ENCODE results near the gene ADGRV1. TPM values are rescaled to one million over a fixed set of nuclear protein-coding genes. Genes with fewer than 3 reads are reported as not detected.

ADGRV1 gene
- polyA plus RNA-seq, 3 donors: 0.18 to 0.33 TPM; not detected in 1

DNA sequence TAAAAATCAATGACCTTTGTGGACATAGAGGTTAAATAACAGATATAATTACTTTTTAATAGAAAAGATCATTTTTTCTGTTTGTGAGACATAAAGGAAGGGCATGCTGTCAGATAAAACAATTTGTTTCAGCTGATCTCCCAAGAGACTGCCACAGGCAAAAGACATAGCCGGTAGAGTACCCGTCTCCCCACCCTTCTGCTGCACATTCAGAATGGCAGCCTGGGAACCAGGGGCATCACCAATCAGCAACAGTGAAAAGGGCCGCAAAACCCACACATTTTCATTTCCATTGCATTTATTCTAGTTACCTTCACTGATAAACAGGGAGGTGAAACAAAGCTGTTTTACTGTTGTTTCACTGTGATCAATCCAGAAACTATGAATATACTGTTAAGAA, 466.9 kb downstream of the ADGRV1 start:
- no peak for DNase-seq
- WGBS (ENCODE audit: insufficient coverage): 91% methylated on average over 2 of the region's 3 CpGs
- Histone ChIP-seq H2AFZ (ENCODE audit: insufficient read depth, low read depth, low read length, poor library complexity, severe bottlenecking) (no peak overlapping the region), H3K4me2 (replicated peaks; ENCODE audit: extremely low read depth, low read length, poor library complexity, severe bottlenecking) (no peak overlapping the region), H3K4me3 (replicated peaks in 1 of 3; ENCODE audit: low read depth in 2 of 3, low read length in 3 of 3) (no peak overlapping the region), H3K9ac (ENCODE audit: insufficient read depth, low read length, poor library complexity, severe bottlenecking) (no peak overlapping the region), H3K4me1 (ENCODE audit: control insufficient read depth in 1 of 2, insufficient read depth in 2 of 2, low read length in 2 of 2) (no peaks in the 10 kb centered on the region), H3K9me3 (replicated peaks in 1 of 2; ENCODE audit: control insufficient read depth in 1 of 2, insufficient read depth in 1 of 2, low read length in 2 of 2) (no peaks in the 10 kb centered on the region), H3K27me3 (ENCODE audit: control insufficient read depth in 2 of 2, insufficient read depth in 2 of 2, low read length in 2 of 2) (no peaks in the 10 kb centered on the region), H4K20me1 (ENCODE audit: insufficient read depth, low read length) (no peaks in the 10 kb centered on the region), H3K27ac (ENCODE audit: low read depth in 1 of 2, low read length in 2 of 2) (no peak overlapping the region), H3K36me3 (replicated peaks in 1 of 2; ENCODE audit: control insufficient read depth in 1 of 2, insufficient read depth in 2 of 2, low read length in 2 of 2) (no peaks in the 10 kb centered on the region), H3K79me2 (ENCODE audit: insufficient read depth, low read length) (no peaks in the 10 kb centered on the region)
- intact Hi-C loops (cut with micrococcal nuclease): no loop called here
- H3K4me1 Mint-ChIP-seq: no peaks in the 10 kb centered on the region
- peaks cover 0 to 1% (median 0%) of the 10 kb centered on the region in 3 donors for H3K27me3 Mint-ChIP-seq (ENCODE audit: low read depth in 3 of 3)
- H3K4me3 Mint-ChIP-seq: no peak overlapping the region
- H3K27ac Mint-ChIP-seq: peak overlapping the region in 1 of 7 donors; percentile 38
- H3K36me3 Mint-ChIP-seq: no peaks in the 10 kb centered on the region
- H3K9me3 Mint-ChIP-seq: no peaks in the 10 kb centered on the region
- TF ChIP-seq, protein P1, sequence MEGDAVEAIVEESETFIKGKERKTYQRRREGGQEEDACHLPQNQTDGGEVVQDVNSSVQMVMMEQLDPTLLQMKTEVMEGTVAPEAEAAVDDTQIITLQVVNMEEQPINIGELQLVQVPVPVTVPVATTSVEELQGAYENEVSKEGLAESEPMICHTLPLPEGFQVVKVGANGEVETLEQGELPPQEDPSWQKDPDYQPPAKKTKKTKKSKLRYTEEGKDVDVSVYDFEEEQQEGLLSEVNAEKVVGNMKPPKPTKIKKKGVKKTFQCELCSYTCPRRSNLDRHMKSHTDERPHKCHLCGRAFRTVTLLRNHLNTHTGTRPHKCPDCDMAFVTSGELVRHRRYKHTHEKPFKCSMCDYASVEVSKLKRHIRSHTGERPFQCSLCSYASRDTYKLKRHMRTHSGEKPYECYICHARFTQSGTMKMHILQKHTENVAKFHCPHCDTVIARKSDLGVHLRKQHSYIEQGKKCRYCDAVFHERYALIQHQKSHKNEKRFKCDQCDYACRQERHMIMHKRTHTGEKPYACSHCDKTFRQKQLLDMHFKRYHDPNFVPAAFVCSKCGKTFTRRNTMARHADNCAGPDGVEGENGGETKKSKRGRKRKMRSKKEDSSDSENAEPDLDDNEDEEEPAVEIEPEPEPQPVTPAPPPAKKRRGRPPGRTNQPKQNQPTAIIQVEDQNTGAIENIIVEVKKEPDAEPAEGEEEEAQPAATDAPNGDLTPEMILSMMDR (IDR thresholded peaks at IDR 0.05): no peak

DNA sequence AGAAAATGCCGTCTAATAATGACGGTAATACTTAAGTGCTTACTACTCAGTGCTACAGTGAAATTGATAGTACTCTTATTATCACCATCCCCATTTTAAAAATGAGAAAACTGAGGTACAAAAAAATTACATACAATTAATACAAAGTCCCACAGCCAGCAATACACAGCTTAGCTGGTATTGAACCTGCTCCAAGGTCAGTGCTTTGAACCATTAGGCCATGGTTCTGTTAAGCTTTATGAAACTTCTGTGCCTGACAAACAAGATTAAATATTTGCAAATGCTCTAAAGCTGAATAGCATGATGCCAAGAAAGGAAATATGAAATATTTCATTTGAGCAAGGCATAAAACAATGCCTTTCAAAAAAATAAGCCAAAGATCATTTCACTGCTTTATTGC, 467.4 kb downstream of the ADGRV1 start:
- Histone ChIP-seq H3K4me1 (ENCODE audit: control insufficient read depth in 1 of 2, insufficient read depth in 2 of 2, low read length in 2 of 2) (no peaks in the 10 kb centered on the region), H3K9me3 (replicated peaks in 1 of 2; ENCODE audit: control insufficient read depth in 1 of 2, insufficient read depth in 1 of 2, low read length in 2 of 2) (no peaks in the 10 kb centered on the region), H3K36me3 (replicated peaks in 1 of 2; ENCODE audit: control insufficient read depth in 1 of 2, insufficient read depth in 2 of 2, low read length in 2 of 2) (no peaks in the 10 kb centered on the region), H2AFZ (ENCODE audit: insufficient read depth, low read depth, low read length, poor library complexity, severe bottlenecking) (no peak overlapping the region), H4K20me1 (ENCODE audit: insufficient read depth, low read length) (no peaks in the 10 kb centered on the region), H3K79me2 (ENCODE audit: insufficient read depth, low read length) (no peaks in the 10 kb centered on the region), H3K27me3 (ENCODE audit: control insufficient read depth in 2 of 2, insufficient read depth in 2 of 2, low read length in 2 of 2) (no peaks in the 10 kb centered on the region), H3K4me2 (replicated peaks; ENCODE audit: extremely low read depth, low read length, poor library complexity, severe bottlenecking) (no peak overlapping the region), H3K9ac (ENCODE audit: insufficient read depth, low read length, poor library complexity, severe bottlenecking) (no peak overlapping the region), H3K4me3 (replicated peaks in 1 of 3; ENCODE audit: low read depth in 2 of 3, low read length in 3 of 3) (no peak overlapping the region), H3K27ac (ENCODE audit: low read depth in 1 of 2, low read length in 2 of 2) (no peak overlapping the region)
- intact Hi-C loops (cut with micrococcal nuclease): no loop called here
- Mint-ChIP-seq H3K4me1 (no peaks in the 10 kb centered on the region), H3K36me3 (no peaks in the 10 kb centered on the region), H3K27ac (no peak overlapping the region), H3K27me3 (ENCODE audit: low read depth in 3 of 3) (peaks cover 0 to 1% (median 0%) of the 10 kb centered on the region in 3 donors), H3K4me3 (no peak overlapping the region), H3K9me3 (no peaks in the 10 kb centered on the region)
- no peak for DNase-seq
- TF ChIP-seq, protein P1 (IDR thresholded peaks at IDR 0.05): no peak
- WGBS (ENCODE audit: insufficient coverage): 100% methylated on average over 2 of the region's 2 CpGs

All from CD14-positive monocyte (primary cell).